Neuronal stem cell (in vitro differentiated cells): ENCODE data around the gene PEX5.
A peak's percentile ranks its signal among the peaks of the same experiment; 100 is the strongest.

ENCODE experiments used
- DNase-seq: peaks from one replicate; pipeline ENCODE4 v3.0.0-alpha.2; 2013; ENCODE audit warnings: low spot score
- H2AFZ ChIP-seq: one replicate; pipeline ENCODE4 v1.6.1; 2013; ENCODE audit warnings: mild to moderate bottlenecking, low read length, inconsistent platforms
- H2AK5ac ChIP-seq: 2 replicates; pipeline ENCODE4 v1.6.1; 2013; ENCODE audit warnings: low read depth, mild to moderate bottlenecking, inconsistent platforms, low read length, moderate library complexity, mixed read lengths
- H2BK120ac ChIP-seq: 2 replicates; pipeline ENCODE4 v1.6.1; 2013; ENCODE audit warnings: low read depth, mild to moderate bottlenecking, inconsistent platforms, low read length, moderate library complexity, mixed read lengths
- H2BK12ac ChIP-seq: one replicate; pipeline ENCODE4 v1.6.1; 2013; ENCODE audit warnings: low read length, inconsistent platforms
- H2BK15ac ChIP-seq: 2 replicates; pipeline ENCODE4 v1.6.1; 2013; ENCODE audit warnings: mild to moderate bottlenecking, low read length, inconsistent platforms, mixed read lengths
- H2BK5ac ChIP-seq: one replicate; pipeline ENCODE4 v1.6.1; 2013; ENCODE audit warnings: inconsistent platforms, mild to moderate bottlenecking, low read length, moderate library complexity
- H3K14ac ChIP-seq: one replicate; pipeline ENCODE4 v1.6.1; 2013; ENCODE audit warnings: low read length, inconsistent platforms
- H3K18ac ChIP-seq: 2 replicates; pipeline ENCODE4 v1.6.1; 2013; ENCODE audit warnings: low read length, inconsistent platforms
- H3K23ac ChIP-seq: 2 replicates; pipeline ENCODE4 v1.6.1; 2013; ENCODE audit warnings: low read depth, mild to moderate bottlenecking, mixed read lengths, low read length, inconsistent platforms; ENCODE audit not compliant: poor library complexity
- H3K27ac ChIP-seq: replicated peaks from 3 replicates; pipeline ENCODE4 v1.5.1; 2013; ENCODE audit warnings: low read length, inconsistent platforms
- H3K27me3 ChIP-seq, 3 experiments: 2 replicates each; pipeline ENCODE4 v1.6.1; 2013; ENCODE audit warnings: low read length in 3 of 3, mild to moderate bottlenecking in 2 of 3, inconsistent platforms in 1 of 3, low read depth in 1 of 3, mixed read lengths in 1 of 3, moderate library complexity in 1 of 3; ENCODE audit not compliant: control insufficient read depth in 3 of 3, insufficient read depth in 3 of 3
- H3K36me3 ChIP-seq, 2 donors: replicated peaks in 1 of 2; 2 replicates each; pipeline ENCODE4 v1.6.1; 2013; ENCODE audit warnings: low read length in 2 of 2; ENCODE audit not compliant: control insufficient read depth in 2 of 2, insufficient read depth in 2 of 2
- H3K4ac ChIP-seq: 2 replicates; pipeline ENCODE4 v1.6.1; 2013; ENCODE audit warnings: inconsistent platforms, mild to moderate bottlenecking, low read length, moderate library complexity
- H3K4me1 ChIP-seq, 2 donors: 1 replicate in 1 of 2; 2 replicates in 1 of 2; pipeline ENCODE4 v1.6.1; 2013; ENCODE audit warnings: low read length in 2 of 2, low read depth in 1 of 2; ENCODE audit not compliant: control insufficient read depth in 2 of 2, insufficient read depth in 1 of 2
- H3K4me2 ChIP-seq: one replicate; pipeline ENCODE4 v1.6.1; 2013; ENCODE audit warnings: mild to moderate bottlenecking, low read length, inconsistent platforms; ENCODE audit not compliant: insufficient read depth, poor library complexity, severe bottlenecking
- H3K4me3 ChIP-seq, 2 donors: 2 replicates each; pipeline ENCODE4 v1.5.1; 2013; ENCODE audit warnings: low read length in 2 of 2, mild to moderate bottlenecking in 2 of 2, inconsistent platforms in 1 of 2, moderate library complexity in 1 of 2
- H3K79me1 ChIP-seq: one replicate; pipeline ENCODE4 v1.6.1; 2013; ENCODE audit warnings: low read depth, mild to moderate bottlenecking, inconsistent platforms, low read length, moderate library complexity
- H3K9ac ChIP-seq: one replicate; pipeline ENCODE4 v1.6.1; 2013; ENCODE audit warnings: mild to moderate bottlenecking, low read depth, low read length, inconsistent platforms; ENCODE audit not compliant: poor library complexity
- H3K9me3 ChIP-seq, 2 donors: replicated peaks in 1 of 2; 2 replicates each; pipeline versions ENCODE3 to v1.6.1; 2013; ENCODE audit warnings: low read length in 2 of 2, mild to moderate bottlenecking in 2 of 2, inconsistent platforms in 1 of 2, low read depth in 1 of 2, mixed read lengths in 1 of 2, moderate library complexity in 1 of 2; ENCODE audit not compliant: control insufficient read depth in 2 of 2, insufficient read depth in 1 of 2
- H4K8ac ChIP-seq: one replicate; pipeline ENCODE4 v1.6.1; 2013; ENCODE audit warnings: low read depth, mild to moderate bottlenecking, inconsistent platforms, low read length, moderate library complexity
- H4K91ac ChIP-seq: one replicate; pipeline ENCODE4 v1.6.1; 2013; ENCODE audit warnings: low read length, low read depth, mild to moderate bottlenecking, inconsistent platforms; ENCODE audit not compliant: poor library complexity
- WGBS, 2 donors: extraction: QIAGEN DNeasy Blood & Tissue Kit; methylation state at CpG; one replicate each; pipeline ENCODE4 v1.1.7; 2013; ENCODE audit warnings: missing lambda C conversion rate in 2 of 2, mixed read lengths in 1 of 2; ENCODE audit not compliant: insufficient read length in 2 of 2, insufficient replicate concordance in 1 of 2; ENCODE audit errors: extremely low coverage in 2 of 2; 5-methylcytosine and 5-hydroxymethylcytosine counted together

Gene PEX5

DNA sequence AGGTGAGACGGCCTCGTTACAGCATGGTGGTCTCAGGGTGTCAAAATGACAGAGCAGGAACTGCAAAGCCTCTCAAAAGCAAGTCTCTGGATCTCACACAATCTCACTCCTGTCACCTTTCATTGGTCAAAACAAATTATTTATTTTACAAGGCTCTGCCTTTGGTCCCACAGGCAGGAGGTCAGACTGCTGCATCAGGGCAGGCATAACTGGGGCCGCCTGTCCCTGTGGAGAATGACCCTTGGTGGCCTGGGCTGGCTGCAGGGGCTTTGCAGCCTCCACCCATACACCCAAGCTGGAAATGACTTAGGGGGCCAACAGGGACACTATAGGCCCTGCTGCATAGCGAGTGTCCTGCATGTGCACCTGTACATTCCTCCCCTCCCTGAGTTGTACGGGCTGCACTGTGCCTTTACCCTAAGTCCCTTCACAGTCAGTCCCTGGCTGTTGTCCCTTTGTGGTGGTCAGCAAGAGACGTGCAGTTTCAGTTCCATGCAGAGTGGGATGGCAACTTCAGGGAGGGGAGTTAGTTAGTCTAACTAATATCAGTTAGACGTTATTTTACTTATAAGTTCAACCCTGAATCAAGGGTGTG is 28.1 kb downstream of the PEX5 start:
- Histone ChIP-seq H2BK5ac (no peak overlapping the region), H3K9me3 (peaks cover 2 to 4% of the 10 kb centered on the region in 2 donors), H3K4me2 (no peak overlapping the region), H3K9ac (peak overlapping the region; percentile 44), H3K14ac (peak overlapping the region; percentile 75), H3K4ac (no peak overlapping the region), H2BK12ac (peak overlapping the region; percentile 84), H2AFZ (no peak overlapping the region), H3K79me1 (no peaks in the 10 kb centered on the region), H3K23ac (peak overlapping the region; percentile 65), H3K4me3 (no peak overlapping the region), H3K4me1 (no peaks in the 10 kb centered on the region), H3K27me3 (peaks cover 0 to 2% (median 0%) of the 10 kb centered on the region in 3 experiments), H4K8ac (peak overlapping the region; percentile 48), H2AK5ac (no peak overlapping the region), H3K36me3 (peaks cover 2 to 3% of the 10 kb centered on the region in 2 donors), H2BK15ac (no peak overlapping the region), H2BK120ac (no peak overlapping the region), H4K91ac (no peak overlapping the region), H3K27ac (no peak overlapping the region), H3K18ac (peak overlapping the region; percentile 48)
- no CpG with 5 or more reads among the region's 7 CpGs for WGBS, 2 donors
- no peak for DNase-seq

DNA sequence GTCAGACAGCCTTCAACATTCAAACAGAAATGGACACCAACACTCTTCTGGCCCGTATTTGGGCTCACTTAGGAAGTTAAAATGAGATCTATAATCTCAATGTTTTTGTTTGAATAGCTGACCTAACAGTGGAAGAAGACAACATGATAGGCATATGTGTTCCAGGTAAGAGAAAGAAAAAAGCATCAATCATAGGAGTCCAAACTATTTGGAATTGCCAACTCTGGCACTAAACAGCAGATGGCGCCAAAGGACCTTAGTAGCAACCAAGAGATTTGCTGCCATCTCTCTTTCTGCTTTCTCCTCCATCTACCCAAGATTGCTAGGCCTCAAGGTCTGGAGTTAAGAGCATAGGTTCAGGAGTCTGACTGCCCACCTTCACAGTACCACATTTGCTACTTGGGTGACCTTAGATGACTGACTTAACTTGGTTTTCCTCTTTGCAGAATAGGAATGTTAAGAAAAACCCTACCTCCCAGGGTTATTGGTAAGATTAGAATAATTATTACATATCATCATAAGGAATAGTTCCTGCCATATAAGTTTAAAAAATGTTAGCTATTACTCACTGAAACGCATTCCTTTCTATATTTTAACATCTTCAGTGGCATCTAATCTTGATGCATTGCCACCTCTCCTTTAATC is 30.2 kb downstream of the PEX5 start:
- Histone ChIP-seq H3K4me1 (no peaks in the 10 kb centered on the region), H3K4me3 (no peak overlapping the region), H3K27me3 (peaks cover 0 to 2% (median 0%) of the 10 kb centered on the region in 3 experiments), H3K4me2 (no peak overlapping the region), H3K4ac (no peak overlapping the region), H2AFZ (no peak overlapping the region), H3K23ac (no peak overlapping the region), H3K79me1 (no peaks in the 10 kb centered on the region), H2AK5ac (no peak overlapping the region), H2BK15ac (no peak overlapping the region), H3K27ac (no peak overlapping the region), H3K18ac (no peak overlapping the region), H4K91ac (no peak overlapping the region), H4K8ac (no peak overlapping the region), H2BK12ac (no peak overlapping the region), H2BK5ac (no peak overlapping the region), H3K9me3 (peaks cover 0 to 2% of the 10 kb centered on the region in 2 donors), H3K36me3 (no peaks in the 10 kb centered on the region), H2BK120ac (no peak overlapping the region), H3K14ac (no peak overlapping the region), H3K9ac (no peak overlapping the region)
- no CpG with 5 or more reads among the region's 3 CpGs for WGBS, 2 donors
- peak; percentile 78 for DNase-seq

DNA sequence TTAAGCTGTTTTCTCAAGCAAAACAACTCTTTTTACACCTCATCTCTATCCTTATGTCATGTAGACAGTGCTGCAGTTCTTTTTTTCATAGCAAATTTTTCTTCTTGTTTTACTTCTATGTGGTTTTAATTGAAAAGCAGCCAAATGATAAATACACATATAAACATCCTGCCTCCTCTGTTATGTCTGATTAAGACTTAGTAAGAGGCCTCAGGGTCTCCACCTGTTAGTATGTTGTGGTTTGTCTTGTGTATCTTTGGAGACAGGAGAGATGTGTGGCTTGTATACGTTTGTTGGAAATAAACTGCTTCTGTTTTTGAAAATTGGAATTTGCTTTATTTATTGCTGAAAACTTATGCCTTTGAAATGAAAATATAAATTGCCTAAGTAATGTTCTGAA is 32.0 kb downstream of the PEX5 start:
- WGBS, 2 donors: no CpG with 5 or more reads among the region's 1 CpG
- Histone ChIP-seq H2BK15ac (no peak overlapping the region), H3K9me3 (peaks cover 0 to 2% of the 10 kb centered on the region in 2 donors), H2AFZ (no peak overlapping the region), H3K14ac (no peak overlapping the region), H2BK5ac (no peak overlapping the region), H3K18ac (no peak overlapping the region), H4K8ac (no peak overlapping the region), H4K91ac (no peak overlapping the region), H3K27me3 (peaks cover 0 to 2% (median 0%) of the 10 kb centered on the region in 3 experiments), H2AK5ac (no peak overlapping the region), H2BK120ac (no peak overlapping the region), H3K27ac (no peak overlapping the region), H3K36me3 (no peaks in the 10 kb centered on the region), H3K4me3 (no peak overlapping the region), H3K9ac (no peak overlapping the region), H2BK12ac (no peak overlapping the region), H3K4me2 (no peak overlapping the region), H3K4ac (no peak overlapping the region), H3K79me1 (no peaks in the 10 kb centered on the region), H3K4me1 (no peaks in the 10 kb centered on the region), H3K23ac (no peak overlapping the region)
- DNase-seq: no peak

DNA sequence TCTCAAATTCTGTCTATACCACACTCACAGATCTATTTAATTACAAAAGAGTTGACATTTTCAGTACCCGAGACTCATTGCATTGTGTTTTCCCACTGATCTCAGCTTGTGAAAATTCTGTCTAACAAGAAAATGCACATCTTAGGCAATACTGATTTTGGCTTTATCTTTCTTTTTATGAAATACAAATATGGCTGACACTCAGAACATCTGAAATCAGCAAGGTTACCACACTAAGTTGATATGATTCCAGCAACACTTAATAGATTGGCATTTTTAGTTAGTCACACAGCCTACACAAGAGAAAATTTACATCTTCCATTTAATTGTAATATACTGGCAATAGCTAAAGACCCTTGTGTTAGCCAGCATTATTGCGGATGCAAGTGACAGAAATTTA is 40.3 kb downstream of the PEX5 start:
- Histone ChIP-seq H2BK15ac (no peak overlapping the region), H3K27me3 (no peaks in the 10 kb centered on the region), H3K4me1 (no peaks in the 10 kb centered on the region), H4K91ac (no peak overlapping the region), H4K8ac (no peak overlapping the region), H2BK120ac (no peak overlapping the region), H3K23ac (no peak overlapping the region), H3K9me3 (peaks cover 0 to 1% of the 10 kb centered on the region in 2 donors), H3K79me1 (no peaks in the 10 kb centered on the region), H3K14ac (no peak overlapping the region), H2BK12ac (no peak overlapping the region), H3K36me3 (no peaks in the 10 kb centered on the region), H3K4me3 (no peak overlapping the region), H3K4ac (no peak overlapping the region), H3K27ac (no peak overlapping the region), H2AK5ac (no peak overlapping the region), H3K18ac (no peak overlapping the region), H2BK5ac (no peak overlapping the region), H3K9ac (no peak overlapping the region), H2AFZ (no peak overlapping the region), H3K4me2 (no peak overlapping the region)
- no peak for DNase-seq
- no CpG with 5 or more reads among the region's 2 CpGs for WGBS, 2 donors
